IPS-11a (cell line): ENCODE measurements around the gene TTC7B.

Experiments
- H3K4me3 ChIP-seq: one replicate; pipeline ENCODE4 v1.5.1; 2013; ENCODE audit warnings: low read depth, low read length, control low read depth

The TTC7B gene

DNA sequence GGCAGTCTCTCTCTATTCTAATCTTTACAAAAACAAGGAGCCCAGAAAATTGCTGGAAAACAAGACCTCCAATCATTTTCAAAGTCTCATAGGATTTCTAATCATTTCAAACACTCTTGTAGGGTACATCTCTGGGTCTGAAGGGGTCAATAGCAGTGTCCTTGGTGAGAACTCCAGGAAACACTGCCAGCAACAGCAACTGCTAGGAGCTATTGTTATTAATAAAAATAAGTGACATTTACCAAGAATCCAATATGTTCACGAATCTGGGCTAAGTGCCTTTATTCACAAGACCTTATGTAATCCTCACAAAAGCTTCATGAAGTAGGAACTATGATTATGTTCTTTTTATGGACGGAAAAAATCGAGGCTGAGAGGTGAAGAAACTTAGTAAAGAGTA lies 72.8 kb downstream of the TTC7B start:
- H3K4me3 ChIP-seq, result no peak overlapping the region

DNA sequence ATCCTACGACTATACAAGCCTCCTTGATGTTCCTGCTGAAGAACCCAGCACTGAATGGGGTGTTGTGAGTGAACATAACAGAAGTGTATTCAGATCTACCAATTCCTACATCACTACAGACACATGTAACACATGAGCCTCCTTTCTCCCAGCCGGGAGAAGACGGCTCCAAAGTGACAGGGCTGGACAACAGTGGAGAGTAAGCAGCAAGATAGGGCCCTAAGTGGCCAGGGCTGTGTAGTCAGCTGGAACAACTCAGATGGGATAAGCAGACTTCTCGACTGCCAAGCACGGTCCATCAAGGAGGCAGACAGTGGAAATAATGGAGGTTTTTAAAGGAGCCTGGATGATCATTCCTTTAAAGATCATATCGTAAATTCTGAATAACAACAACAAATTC lies 73.5 kb downstream of the TTC7B start:
- H3K4me3 ChIP-seq, result no peak overlapping the region

DNA sequence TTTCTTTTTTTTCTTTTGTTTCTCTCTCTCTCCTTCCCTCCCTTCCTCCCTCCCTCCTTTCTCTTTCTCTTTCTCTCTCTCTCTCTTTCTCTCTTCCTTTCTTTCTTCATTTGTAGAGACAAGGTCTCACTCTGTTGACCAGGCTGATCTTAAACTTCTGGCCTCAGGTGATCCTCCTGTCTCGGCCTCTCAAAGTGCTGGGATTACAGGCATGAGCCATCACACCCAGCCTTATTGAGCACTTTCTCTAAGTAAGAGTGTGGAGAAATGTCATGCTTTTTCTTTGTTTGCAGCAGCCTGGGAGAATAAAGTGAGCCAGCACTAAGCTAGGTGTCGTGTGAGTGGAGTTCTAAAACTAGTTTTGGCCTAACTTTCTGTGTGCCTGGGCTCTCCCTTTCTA lies 74.0 kb downstream of the TTC7B start:
- no peak overlapping the region for H3K4me3 ChIP-seq

DNA sequence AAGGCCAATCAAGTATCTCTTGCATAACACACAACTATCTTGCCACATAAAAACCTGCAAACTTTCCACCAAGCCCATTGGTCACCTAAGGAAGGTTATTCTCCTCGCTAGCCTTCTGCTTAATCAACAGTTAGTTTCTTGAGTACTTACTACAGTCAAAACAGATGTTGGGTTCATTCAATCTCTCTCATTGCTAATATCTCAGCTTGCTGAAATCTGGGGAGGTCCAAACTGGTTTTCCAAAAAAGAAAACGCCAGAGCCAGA lies 74.6 kb downstream of the TTC7B start:
- H3K4me3 ChIP-seq, result no peak overlapping the region

DNA sequence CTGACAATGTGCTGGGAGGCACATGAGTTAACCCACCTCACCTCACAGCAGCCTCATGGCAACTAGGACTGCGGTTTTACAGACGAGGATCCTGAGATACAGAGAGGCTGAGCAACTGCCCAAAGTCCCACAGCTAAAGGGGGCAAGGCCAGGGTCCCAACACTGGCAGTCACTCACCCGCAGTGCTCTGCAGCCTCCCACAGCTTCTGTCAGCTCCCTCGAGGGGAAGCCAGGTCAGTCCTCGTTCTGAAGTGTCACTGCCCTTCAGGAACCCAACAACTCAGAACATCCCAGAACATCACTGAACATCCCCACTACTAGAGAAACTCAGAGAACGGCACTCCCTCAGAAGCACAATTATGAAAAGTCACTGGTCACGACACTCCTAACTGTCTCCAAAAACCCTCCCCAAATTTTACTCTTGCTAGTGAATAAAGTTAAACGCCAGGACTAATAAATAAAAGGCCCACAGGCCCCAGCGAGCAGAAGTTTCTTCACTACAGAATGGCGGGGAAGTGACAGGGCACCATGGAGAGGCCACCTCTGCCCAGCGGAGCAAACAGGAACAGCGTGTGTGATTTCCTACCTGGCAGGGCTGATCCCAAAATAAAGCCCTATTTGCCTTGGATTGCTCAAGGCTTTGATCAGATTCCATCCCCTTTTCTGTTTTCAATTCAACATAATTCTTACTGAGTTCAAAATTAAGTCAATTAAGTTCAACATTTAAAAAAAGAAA lies 75.1 kb downstream of the TTC7B start:
- no peak overlapping the region for H3K4me3 ChIP-seq

DNA sequence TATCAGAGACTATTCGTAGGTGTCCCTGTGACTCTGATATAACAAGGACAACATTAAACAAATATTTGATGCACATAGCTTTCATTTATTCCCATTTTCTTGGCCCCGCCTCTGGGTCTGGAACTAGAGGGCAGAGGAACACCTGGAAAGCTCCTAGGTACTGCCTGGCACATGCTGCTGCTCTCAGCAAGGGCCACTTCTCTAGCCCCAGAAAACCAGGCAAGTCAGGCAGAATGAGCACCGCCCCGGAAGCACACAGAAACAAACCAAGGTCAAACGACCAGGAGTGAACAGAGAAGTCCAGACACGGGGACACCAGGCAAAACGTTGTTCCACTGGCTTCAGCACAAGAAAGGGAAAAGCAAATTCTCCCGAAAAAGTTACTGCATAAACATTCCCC lies 76.1 kb downstream of the TTC7B start:
- no peak overlapping the region for H3K4me3 ChIP-seq

DNA sequence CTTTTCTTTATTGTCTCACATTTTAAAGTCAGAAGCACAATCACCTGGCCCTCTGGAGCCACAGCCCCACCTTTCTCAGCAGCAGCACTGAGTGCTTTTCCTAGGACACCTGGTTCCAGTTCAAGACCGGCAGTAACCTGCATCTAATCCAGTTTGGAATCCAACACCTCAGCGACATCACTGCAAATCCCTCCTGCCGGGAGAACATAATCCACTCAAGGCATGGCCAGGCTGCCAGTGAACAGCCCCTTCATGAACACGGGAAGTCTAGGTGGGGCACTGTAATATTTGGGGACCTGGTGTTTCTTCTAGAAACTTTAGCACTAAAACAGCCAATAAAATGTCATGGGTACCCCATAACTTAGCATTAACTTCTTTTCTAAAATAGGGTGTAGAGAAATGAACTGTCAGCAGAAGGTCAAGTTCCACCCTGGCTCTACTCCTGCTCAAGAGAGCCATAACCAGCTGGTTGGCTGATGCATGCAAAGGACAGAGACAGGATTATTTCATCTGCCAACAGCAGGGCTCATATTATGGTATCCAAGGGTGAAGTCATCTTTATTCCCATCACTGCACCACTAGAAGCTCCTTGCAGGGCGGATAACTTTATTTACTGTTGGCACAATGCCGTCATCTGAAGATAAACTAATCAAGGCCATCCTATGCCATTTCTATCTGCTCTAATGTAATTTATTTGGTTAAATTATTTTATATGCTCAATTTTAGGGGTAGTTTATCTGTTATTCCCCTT lies 76.7 kb downstream of the TTC7B start:
- H3K4me3 ChIP-seq, result no peak overlapping the region

DNA sequence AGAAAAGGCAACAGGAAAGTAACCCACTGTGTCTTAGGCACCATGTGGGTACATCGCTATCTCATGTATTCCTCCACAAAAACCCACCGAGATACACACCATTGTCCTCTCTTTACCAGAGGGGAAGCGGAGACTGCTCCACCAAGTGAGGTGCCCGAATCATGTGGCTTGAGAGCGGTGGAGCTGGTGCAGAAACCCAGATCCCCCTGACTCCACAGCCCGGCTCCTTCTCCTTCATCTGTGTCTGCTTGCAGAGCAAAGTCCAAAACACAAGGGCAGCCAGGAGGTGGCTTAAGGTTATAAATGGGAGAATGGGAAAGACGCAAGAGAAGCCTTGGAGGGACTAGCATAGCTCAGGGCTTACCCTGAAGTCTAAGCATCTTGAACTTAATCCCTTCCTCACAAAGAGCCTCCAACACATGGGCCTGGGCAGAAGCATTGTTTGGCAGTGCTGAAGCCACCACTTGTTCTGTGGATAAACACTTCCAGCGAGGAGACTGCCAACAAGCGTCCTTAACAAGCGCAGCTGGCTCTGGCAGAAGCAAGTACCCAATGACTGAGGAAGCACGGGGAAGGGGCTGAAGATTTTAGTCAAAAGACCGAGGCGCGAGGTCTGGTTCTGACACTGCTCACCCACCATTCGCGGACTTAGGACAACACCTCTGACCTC lies 83.0 kb downstream of the TTC7B start:
- no peak overlapping the region for H3K4me3 ChIP-seq

DNA sequence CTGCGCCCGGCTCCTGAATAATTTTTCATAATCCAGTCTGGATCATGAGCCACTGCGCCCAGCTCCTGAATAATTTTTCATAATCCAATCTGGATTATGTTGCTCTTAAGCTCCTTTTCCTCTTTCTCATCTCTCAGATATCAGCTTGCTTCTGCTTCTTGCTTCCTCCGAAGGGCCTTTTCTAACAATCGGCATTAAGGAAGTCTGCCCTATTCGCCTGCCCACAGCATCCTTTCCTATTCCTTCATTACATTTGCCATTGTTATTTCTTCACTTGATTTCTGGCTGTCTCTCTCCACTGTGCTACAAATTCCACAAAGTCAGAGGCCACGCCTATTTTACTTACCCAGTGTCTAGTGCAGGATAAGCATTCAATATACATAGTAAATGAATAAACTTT lies 83.5 kb downstream of the TTC7B start:
- H3K4me3 ChIP-seq, result no peak overlapping the region

DNA sequence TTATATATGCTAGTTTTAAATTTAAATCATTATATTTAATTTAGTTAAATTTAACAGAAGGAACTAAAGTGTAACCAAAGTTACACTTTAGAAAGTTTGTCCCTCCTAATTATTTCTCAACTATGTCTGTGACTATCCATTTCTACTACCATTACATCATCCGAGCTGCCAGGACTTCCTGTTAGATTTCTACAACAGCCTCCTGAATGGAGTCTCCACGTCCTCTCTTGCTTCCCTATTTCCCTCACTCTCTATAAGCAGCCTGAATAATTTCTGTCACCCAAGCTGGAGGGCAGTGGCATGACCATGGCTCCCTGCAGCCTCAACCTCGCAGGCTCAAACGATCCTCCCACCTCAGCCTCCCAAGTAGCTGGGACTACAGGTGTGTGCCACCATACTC lies 84.1 kb downstream of the TTC7B start:
- no peak overlapping the region for H3K4me3 ChIP-seq

DNA sequence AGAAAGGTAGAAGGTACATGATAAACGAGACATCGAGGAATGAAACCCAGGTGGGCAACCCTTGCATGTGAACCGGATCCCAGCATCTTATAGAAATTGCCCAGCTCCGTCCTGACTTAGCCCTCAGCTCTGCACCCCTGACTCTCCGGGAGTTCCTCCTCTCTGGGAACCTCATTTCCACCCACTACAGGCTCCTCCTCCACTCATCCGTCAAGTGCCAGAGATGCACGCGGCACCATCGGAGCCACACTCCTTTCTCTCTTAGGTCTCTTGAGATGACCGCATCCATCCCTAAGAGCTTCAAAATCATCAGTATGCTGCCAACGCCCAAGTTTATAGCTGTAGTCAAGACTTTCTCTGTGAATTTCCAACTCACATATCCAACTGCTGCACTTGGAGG lies 84.7 kb downstream of the TTC7B start:
- no peak overlapping the region for H3K4me3 ChIP-seq

DNA sequence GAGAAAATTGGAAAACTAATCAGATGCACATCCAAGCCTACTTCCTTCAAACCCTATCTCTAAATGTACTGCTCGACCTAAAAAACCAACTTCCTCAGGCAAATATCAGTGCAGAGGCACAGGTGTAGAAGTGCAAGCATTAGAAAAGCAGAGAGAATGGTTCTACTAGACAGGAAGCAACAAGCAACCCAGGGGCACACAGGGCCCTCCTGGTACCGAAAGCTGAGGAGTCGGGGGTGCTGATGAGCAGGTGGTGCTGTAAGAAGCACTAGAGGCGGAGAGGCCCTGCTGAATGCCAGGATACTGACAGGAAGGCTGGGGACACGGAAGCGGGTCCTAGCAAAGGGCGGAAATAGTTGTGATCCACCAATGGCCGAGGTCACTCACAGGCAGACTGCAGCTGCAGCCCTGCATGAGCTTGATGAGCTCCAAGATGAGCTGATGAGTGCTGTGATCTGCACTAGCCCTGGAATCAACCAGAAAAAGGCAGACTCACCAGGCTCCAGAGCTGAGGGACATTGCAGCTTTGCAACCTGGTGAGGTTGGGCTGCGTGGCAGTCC lies 85.9 kb downstream of the TTC7B start:
- no peak overlapping the region for H3K4me3 ChIP-seq

DNA sequence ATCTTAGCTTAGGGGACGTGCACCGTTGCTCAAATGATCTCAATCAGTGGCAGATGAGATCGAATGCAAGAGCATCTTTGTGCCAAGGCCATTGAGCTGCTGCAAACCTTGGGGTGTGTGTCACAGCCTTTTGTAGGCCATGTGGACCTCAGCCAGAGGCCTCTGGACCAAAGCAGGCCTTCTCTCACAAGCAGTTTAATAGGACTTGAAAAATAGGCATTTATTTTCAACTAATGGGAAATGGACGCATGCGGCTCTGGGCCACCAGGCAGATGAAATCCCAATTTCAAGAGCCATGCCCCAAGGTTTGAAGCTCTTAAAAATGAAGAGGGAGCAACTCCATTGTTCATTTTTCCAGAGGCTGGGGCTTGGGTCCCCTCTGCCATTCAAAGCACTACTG lies 87.3 kb downstream of the TTC7B start:
- no peak overlapping the region for H3K4me3 ChIP-seq

DNA sequence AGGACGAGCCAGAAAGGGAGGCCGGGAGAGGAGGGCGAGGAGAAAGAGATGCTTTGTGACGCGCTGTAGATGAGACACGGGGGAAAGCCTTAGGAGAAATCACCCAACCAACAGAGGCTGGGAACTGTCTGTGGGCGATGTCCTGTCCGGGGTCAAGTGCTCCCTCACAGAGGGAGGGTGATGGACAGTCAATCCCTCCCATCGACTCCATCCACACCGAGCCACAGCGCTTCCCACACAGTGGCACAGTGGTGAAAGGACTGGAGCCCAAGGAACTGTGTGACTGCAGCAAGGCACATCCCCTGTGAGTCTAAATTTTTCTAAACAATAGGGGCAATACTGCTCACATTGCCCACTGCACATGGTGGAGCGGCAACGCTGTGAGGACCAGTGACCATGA lies 89.1 kb downstream of the TTC7B start:
- H3K4me3 ChIP-seq, result no peak overlapping the region

DNA sequence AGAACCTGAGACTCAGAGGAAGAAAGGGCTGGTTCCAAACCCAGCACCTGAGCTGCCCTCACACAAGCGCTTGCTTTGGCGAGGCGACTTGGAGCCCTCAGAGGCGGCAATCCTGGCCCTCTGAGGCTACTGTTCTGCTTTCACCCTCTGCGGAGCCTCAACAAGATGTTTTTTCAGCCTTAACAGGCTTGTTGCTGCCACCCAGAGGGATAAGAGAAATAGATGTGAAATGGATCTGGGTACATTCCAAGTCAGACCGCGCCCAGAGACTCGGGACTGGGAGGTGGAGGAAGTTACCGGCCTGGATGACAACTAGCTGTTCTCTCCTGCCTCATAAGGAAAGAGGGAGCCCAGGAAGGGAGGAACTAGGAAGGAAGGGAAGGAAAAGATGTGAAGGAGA lies 89.6 kb downstream of the TTC7B start:
- H3K4me3 ChIP-seq, result no peak overlapping the region

DNA sequence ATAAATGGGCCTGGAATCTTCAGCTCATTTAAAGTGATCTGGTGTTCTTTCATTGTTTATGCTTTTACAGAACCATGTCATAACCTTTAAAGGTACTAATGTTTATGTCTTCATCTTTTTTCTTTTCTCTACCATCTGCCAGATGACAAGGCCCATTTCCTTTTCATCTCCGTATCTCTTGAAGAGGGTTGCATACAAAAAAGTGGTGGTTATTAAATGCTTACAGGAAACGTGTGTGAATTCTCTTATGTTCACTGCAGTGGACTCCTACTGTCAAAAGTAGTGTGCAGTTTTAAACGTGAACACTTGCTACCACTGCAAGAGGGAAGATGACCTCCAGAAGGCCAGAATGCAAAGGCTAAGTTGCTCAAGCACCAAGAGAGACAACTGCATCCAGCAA lies 91.4 kb downstream of the TTC7B start:
- H3K4me3 ChIP-seq, result no peak overlapping the region

DNA sequence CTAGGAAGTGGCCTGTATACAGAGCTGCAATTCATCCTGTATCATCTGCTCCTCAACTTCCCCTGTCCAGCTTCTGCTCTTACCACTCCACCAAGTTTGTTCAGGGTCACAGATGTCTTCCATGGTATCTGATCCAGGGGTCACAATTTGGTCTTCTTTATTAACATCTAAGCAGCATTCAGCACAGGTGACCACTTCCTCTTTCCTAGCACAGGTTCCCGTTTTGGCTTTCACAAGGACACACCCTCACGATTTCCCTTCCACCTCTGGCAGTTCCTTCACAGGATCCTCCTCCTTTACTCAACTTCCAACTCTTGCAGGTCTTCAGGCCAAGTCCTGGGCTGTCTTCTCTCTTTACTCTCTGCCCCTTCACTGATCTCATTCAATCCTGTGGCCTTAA lies 93.6 kb downstream of the TTC7B start:
- H3K4me3 ChIP-seq, result no peak overlapping the region

DNA sequence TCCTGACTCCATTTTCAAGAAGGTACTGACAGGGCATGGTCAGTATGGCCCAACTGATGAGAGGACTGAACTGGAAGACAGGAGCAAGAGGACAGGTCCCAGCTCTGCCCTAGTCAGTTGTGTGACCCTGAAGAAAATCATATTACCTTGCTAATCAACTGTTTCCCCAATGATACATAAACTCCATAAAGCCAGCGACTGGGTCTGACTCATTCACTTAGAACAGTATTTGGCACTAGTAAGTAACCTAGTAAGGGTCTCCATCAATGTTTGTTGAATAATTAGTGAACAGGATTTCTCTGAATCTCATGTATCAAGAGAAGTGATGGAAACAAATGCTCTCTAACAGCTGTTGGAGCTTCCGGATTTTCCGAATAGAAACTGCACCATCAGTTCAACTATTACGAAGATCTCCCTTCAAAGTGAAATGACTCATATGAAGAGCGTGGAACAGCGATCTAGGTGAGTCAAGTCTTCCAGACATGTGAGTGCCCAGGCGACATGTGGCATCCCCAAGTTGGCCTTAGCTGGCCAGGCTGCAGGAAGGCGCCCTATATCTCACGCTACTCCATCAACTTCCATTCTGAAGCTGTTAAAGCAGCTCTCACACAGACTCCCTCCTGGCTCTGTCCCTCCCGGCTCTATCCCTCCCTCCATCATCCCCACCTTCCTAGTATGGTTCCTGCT lies 94.5 kb downstream of the TTC7B start:
- H3K4me3 ChIP-seq, result no peak overlapping the region

DNA sequence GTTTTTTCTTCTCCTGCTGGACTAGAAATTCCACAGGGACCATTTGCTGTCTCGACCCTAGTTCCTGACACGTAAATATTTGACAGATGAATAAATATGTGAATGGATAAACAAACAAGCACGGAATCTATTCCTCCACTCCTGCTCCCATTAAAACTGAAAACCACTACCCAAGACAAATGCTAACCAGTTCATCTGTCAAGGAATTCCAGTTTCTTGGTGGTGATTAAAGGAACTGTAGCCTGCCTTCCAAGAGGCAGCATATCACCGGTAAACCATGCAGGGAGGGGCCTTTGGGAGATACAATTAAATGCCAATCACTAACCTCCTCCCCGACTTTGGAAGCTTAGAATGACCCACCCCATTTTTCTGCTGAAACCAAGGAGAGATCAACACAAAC lies 95.4 kb downstream of the TTC7B start:
- H3K4me3 ChIP-seq, result no peak overlapping the region

DNA sequence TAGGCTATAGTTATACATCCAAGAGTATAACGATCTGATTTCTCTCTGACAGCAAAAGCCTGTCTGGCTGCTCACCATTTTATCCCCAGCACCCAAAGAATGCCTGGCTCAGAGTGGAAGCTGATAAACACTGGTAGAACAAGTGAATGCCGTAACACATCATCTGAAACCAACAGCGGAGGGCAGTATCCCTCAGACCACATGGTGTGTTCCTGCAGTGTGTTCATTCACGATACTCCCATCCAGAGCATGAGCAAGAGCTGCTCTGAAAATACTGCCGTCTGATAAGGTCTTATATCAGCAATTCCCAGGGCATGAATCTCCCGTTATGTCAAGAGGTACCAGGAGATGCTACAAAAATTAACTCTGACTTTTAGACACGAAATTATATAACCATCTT lies 95.9 kb downstream of the TTC7B start:
- no peak overlapping the region for H3K4me3 ChIP-seq

DNA sequence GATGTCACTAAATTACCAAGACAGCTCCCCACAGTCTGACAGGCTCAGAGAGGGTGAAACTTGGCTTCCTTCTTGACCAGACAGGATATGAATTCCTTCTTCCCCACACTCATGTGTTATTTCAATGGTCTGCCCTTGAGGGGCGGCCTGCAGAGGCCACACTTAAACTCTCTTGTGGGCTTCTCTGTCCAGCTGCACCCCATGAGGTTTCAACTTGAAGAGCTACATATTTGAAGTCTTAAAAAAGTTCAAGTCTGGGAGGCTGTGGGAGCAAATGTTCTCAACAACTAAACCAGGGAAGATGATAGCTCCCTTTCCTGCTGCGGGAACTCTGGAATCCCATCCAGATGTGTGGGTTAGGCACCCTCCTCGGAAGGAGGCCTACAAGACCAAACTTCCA lies 98.3 kb downstream of the TTC7B start:
- H3K4me3 ChIP-seq, result no peak overlapping the region

DNA sequence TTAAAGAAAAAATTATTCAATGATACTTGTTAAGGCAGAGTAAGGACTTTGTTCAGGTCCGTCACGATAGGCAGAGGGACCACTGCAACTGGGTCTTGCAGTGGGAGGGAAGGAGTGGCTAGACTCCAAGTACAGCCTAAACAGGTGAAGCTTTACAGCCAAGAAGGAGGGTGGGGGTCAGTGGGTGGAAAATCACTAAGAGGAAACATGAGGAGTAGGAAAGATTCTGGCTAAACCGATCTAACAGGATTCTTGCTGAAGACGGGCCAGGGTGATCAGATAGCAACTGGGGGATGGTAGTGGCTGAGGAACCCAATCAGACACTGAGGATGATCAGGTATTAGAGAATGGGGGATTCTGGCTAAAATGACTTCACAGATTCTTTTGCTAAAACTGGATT lies 100.2 kb downstream of the TTC7B start:
- H3K4me3 ChIP-seq, result no peak overlapping the region
